Stimulated activated CD8-positive, alpha-beta memory T cell treated with anti-CD3 and anti-CD28 coated beads, Interleukin-7, amount 100 ng/mL, for 4 hours (primary cell): ENCODE measurements around the gene EXOC7.

ENCODE experiments used
- DNase-seq, 2 donors: peaks; one replicate each; pipeline ENCODE4 v3.0.0-alpha.2; 2020; ENCODE audit warnings: low read depth in 2 of 2

Gene EXOC7

DNA sequence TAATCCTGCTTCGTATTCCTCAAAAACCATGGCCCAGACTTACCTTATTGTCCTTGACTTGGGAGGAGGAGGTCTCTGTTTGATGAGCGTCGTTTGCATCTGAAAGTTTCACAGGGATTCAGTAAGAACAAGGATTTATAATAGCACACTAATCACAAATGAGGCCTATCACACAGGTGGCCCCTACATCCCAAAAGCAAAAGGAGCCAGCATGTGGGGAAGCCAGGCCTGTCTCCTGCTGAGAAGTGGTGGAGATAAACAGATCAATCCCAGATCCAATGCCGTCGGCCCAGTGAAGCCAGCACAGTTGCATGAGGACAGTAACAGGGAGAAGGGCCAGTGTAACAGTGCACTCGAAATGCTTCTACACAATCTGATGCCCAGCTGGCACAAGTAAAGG is 63.2 kb downstream of the EXOC7 start:
- DNase-seq: no peak

DNA sequence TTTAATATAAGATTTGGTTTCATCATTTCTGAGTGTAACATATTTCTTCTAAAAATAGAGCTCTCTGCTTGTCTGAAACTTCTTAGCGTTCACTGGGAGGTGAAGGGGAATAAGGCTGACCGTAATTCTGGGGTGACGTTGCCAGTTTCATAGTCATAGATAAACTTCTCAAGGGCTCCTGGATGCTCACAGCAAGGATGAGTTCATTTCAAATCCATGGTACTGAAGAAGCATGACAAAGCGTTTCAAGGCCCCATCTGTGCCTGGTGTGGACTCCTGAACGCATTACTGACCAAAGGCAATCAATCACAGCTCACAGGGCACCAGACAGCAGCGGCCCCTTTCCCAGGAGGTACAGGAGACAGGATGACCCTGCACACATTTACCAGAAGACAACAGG is 64.5 kb downstream of the EXOC7 start:
- no peak for DNase-seq

DNA sequence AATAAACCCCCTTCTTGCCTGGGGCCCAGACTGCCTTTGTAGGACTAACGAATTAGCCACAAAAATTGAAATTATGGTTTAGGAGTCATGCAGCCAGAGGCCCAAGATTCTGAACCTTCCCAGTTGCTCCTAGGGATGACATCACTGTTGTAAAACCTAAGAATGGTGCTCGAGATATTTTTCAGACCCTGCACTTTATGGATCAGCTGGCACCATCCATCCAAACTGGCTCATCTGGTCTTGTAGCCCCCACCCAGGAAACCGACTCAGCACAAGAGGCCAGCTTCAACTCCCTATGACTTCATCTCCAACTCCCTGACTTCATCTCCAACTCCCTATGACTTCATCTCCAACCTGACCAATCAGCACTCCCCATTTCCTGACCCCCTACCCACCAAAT is 65.5 kb downstream of the EXOC7 start:
- DNase-seq: no peak

DNA sequence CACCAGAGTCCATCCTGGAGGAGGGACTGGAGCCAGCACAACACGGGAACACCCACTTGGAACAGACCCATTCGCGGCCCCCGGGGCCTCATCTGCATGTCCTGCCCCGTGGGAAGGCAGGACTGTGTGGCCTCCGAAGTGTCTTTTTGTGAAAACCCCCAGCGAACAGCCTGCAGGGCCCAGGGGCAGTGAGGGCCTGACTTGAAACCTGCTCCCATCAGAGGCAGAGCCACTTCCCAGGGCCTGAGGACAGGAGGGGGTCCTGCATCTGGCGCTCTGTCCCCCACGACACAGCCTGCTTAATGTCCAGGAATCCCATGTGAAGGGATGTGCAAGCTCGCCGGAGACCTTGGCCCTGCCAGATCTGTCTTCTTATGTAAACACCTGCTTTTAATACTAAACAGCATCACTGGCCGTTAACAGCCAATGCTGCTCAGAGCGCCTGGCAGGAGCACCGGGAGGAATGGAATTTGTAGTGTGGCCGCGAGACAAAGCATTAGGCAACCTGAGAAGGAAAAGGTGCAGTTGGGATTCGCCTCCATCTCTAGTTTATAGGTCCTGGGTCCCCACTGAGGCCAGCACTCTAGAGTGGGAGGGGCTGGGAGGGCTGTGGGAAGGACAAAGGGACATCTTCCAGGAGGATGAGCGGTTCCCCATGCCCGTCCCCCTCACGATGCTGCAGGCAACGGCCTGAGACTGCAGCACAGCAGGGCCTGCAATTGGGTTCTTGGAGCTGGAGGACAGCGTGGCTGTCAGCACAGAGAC is 66.9 kb downstream of the EXOC7 start:
- DNase-seq: no peak

DNA sequence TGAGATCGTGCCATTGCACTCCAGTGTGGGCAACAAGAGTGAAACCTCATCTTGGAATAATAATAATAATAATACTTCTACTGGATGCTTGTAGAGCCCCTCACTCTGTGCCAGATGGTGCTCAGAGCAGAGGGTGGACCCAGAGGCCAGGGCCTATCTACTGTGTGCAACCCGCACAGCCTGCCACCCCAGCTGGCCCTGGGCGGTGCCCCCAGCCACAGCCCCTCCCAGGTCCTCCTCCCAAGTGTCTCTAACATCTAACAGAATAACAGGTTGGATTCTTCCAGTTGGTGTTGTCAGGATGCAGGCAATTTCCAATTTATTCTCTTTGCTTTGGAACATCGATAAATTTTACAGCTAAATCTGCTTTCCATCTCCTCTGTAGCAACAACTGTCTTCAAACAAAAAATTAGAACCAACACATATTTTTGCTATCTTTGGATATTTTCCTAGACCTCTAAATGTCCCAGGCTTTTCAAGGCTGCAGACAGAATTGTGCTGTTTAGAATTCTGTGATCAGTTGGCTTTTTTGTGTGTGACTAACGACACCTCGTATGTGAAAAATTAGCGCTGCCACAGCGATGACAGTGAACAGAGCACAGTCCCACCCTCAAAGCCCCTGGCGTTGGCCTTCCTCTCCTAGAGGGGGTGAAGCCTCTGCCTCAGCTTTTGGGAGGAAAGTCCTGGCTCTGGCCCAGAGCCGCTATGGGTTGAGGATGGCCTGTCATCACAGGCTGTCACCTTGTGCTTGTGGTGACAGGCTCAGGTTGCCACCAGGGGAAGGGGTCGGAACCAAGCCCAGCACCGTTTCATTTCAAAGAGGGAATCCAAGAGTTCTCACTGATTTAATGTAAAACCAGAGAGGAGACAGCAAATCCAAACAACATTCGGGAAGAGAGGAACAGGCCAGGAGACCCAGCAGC is 68.9 kb downstream of the EXOC7 start:
- no peak for DNase-seq

DNA sequence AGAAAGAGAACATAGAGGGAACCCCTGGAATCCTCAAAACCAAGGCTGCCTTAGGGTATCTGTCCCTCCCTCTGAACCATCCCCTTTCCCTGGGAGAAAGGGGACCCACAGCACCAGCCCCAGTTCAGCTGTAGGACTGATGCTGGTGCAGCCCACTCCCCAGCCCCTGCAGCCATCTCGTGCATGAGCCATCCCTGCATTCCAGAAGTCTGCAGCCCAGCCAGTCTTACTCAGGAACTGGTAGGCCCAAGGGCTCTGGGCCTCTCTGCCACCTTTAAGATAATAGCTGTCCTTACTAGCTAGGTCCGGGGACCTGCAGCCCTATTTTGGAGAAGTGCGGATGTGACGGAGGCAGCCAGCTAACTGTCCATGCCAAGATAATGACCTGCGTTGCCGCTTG is 70.4 kb downstream of the EXOC7 start:
- no peak for DNase-seq

DNA sequence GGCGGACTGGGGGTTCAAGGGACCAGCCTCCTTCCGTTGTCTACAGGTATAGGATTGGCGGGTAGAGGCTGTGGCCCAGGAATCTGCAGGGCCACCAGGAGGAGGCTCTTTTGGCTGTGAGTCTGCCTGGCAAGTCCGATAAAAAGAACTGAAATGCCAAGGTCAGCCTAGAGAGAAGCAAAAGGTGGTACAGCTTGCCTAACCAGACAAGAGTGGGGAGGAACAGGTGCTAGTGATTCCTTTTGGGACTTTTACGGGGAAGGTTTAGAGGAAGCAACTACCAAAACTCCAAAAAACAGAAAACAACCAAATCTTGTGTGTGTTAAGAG is 70.8 kb downstream of the EXOC7 start:
- DNase-seq: no peak

DNA sequence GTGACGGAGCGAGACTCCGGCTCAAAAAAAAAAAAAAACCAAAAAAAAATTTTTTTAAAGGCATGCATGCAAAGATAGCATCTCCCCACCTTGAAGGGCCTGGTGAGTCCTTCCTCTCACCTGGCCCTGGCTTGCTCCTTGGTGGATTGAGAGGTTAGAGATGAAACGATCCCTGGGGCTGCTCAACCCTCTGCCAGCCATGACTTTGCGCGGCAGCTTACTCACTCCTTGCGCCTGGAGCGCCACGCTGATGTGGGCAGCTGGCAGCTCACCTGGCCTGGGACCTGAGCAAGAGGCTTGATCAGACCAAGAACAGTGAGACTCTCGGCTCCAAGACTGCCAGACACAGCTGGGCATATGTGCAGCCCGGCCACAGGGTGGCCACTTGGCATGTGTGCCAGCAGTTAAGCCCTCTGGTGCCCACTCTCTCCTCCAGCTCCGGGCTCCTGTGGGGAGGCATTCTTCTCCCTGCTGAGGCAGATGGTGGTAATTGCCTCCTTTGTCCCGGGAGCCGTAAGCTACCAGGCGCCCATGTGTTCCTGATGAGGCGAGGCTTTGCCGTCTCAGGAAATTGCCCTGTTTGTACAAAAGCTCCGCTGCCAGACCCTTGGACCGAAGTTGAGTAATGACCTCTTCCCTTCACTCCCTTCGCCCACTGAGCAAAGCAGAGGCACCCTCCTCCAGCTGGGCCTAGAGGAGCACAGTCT is 71.4 kb downstream of the EXOC7 start:
- no peak for DNase-seq
